ENCODE data around the gene TRMT61A.

The TRMT61A gene

DNA sequence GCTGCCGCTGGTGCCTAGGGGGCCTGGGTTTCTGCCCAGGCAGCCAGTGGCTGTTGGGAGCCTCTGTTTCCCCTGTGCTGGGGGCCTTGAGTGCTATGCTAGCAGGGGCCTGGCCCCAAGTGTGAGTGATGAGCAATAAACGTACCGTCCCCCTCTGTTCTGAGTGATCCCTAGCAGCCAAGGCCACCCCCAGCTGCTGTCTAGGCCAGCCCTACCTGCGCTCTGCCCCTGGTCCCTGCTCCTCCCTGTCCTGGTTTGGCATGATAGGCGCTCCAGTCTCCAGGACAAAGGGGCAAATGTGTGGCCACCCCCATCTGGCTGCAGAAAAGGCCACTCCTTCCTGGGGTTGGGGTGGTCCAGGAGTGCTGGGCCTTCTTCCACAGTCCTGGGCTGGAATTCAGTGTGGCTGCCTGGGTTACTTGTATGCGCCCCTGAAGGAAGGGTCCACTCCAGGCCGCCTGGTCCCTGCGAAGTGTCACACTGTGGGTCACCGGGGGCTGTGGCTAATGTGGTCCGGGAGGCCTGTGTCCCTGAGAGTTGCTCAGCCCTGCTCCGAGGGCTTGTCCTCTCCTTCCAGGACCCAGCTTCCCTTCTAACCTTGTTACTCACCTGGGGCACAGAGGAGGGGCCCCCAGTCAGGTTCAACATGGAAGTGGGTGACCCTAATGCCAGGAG, 7.0 kb downstream of the TRMT61A start:
- no peak for DNase-seq (ENCODE audit: low read depth)

- DNase-seq (ENCODE audit: low read depth), result no peak
These were observed 7.7 kb downstream of the TRMT61A start for GRCh38 chr14:103536693-103537092.

GRCh38 chr14:103537175-103537990, 8.4 kb downstream of the TRMT61A start:
- no peak for DNase-seq (ENCODE audit: low read depth)

DNA sequence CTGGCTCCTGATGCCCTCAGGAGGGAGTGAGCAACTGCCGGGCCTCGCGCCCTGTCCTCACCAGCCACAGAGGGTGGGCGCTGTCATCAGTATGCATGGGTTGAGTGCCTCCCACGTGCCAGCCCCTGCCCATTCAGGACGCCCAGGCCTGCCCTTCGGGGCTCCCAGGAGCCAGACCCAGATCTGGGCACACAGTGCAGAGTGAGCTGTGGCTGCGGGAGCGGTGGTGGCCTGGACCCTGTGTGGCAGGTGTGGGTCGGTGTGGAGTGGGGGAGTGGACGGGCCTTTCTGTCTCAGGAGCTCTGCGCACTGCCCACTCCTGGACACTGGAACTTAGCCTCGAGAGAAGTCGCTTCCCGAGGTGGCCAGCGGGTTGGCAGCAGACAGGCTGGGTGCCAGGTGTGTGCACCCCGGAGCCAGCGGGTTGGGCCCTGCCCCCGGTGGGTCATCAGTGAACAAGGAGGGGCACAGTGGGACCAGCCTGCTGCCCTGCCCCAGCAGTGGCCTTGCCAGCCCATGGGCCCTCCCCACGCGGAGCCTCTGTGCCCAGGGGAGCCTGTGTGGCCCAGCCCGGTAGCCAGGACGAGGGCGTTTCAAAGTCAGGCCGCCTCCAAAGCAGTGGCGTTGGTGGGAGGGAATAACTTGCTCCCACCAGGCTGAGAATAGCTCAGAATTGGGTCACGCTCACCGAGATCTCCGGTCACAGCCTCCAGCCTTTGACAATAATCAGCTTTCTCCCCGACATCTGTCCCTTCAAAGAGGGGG, 9.5 kb downstream of the TRMT61A start:
- DNase-seq (ENCODE audit: low read depth), result no peak

DNA sequence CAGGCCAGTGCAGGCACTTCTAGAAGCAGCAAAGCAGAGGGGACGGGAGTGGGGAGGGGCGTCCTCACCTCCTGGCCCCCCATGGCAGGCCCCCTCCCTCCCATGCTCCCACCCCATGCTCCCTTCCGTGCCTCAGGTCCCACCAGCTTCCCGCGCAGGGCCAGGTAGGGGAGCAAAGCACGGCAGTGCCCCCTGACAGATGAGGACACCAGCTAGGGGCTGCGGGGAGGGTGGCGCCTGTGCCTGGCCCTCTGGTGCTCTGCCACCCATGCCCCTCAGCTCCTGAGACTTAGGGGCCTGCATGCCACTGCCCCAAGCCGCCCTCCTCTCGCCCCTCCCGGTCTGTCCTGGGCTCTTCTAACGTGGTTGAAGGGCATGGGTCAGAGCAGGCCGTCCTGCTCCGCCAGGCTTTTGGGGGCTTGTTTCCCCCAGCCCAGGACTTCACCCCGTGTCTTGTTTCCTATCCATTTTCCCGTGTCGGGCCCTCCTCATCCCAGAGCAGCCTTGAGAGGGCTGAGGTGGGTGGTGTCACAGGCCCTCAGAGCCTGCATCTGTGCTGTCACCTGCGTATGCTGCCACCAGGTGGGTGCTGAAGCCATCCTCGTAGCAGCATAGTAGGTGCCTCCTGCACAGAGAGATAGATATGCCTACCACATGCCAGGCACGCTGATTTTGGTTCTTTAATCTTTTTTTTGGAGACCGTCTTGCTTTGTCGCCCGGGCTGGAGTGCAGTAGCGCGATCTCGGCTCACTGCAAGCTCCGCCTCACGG, 10.2 kb downstream of the TRMT61A start:
- DNase-seq (ENCODE audit: low read depth), result no peak

DNA sequence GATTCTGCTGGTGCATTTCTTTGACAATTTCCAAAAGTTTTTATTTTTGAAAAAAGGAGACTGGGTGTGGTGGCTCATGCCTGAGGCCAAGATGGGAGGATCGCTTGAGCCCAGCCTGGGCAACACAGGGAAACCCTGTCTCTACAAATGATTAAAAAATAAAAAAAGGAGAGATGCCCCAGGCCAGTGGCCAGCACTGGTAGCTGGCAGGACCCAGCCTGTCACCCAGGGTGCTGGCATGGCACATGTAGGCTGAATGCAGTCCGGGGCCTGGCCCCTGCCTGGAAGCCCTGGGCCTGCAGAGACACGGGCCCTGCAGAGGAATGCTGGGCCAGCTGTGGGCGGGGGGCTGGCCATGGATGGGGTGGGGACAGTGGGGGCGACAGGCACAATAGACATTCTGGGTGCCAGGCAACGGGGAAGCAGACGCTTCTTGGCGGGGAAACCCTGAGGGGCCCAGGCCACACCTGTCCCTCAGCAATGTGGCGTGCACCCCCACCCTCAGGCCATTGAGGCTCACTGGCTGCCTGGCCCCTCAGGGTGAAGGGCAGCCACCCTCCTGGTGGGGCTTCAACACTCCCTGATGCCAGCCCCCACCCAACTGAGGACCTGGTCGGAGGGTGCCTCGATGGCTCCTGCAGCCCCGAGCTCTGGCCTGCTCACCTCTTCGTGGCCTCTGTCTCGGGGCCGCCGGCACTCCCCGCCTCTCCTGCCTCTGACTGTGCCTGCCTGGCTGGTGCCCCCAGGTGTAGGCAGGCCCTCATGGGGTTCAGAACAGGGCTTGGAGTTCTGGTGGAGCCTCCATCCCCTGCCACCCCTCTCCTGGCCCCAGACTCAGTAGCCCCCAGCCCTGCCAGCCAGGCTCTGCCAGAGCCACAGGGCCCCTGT, 12.1 kb downstream of the TRMT61A start:
- DNase-seq (ENCODE audit: low read depth), result no peak

- no peak for DNase-seq (ENCODE audit: low read depth)
These were observed 13.0 kb downstream of the TRMT61A start for GRCh38 chr14:103541709-103542604.

DNA sequence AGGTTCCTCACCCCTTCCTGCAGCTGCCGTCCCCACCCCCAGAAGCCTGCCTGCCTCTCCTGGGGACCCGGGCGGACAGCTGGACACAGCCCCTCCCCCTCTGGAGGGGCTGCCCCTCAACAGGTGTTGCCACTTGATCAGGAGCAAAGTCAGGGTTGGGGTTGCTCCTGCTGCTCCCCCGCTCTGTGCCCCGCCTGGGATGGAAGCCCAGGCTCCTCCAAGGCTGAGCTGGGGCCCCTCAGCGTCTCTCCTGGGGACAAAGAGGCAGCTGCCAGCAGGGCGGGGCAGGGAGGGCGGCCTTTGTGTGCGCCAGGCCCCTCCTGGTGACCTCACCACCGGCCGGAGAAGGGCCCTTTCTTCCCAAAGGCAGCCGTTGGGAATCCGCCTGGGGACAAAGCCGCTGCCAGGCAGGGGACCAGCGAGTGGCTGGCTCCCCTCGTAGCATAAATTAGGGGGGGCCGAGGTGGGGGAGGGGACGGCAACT, 13.7 kb downstream of the TRMT61A start:
- DNase-seq (ENCODE audit: low read depth), result no peak

GRCh38 chr14:103543140-103543539, 14.1 kb downstream of the TRMT61A start:
- no peak for DNase-seq (ENCODE audit: low read depth)

DNA sequence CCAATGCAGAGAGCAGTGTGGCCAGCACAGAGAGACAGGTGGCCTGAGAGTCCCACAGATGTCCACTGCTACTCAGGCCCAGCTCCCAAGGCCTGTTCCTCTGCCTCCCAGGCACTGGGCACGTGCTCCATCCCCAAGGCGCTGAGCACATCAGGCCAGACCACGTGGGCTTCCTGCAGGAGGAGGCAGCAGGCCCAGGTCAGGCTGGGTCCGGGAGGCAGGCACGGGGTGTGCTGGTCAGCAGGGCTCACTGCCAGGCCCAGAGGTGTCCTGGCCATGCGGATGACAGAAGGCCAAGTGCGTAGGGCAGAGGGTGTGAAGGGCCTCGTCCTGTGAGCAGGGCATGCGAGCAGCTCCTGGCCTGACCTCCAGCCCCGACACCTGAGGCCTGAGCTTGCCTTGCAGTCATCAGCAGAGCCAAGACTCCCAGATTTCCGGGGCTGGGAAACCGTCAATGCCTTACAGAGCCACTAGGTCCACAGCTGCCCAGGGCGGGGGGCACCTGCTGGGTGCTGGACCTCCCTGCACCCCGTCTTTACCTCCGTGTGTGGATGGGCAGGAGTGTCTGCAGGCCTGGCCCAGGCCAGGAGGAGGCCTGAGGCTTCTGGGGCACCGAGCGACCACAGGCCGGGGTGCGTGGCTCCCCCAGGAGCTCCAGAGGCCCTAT, 14.9 kb downstream of the TRMT61A start:
- DNase-seq (ENCODE audit: low read depth), result no peak

DNA sequence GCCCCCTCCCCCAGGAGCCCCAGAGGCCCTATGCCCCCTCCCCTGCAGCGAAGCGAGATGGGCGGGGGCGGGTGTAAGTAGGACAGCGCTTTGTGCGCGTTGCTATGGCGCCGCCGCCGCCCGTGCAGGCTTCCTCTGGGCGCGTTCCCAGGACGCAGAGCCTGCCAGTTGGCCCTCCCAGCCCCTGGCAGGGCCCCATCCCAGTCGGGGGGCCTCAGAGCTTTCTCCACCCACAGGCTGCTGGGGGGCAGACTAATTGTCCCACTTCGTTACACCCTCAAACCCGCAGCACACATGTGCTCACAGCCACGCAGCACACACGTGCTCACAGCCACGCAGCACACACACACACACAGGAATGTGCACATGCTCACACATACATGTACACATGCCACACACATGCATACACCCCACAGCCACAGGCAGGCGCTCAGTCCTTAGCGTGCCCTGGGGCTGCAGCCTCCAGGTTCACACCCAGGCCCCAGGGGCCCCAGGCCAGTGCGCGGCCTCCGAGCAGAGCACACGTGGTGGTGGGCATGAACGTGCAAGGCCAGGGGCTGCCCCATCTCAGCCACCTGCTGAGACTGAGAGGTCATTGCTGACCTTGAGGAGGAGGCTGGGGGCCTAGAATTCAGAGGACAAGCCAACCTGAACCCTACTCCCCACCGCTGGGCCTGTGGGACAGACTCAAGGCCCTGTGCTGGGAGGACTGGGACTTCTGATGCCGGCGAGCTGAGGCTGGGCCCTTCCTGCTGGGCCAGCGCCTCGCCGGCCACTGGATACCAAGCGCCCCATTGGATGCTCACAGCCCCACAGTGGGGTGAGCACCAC, 15.6 kb downstream of the TRMT61A start:
- no peak for DNase-seq (ENCODE audit: low read depth)

- DNase-seq (ENCODE audit: low read depth), result no peak
These were observed 16.4 kb downstream of the TRMT61A start for GRCh38 chr14:103545219-103545914.

DNA sequence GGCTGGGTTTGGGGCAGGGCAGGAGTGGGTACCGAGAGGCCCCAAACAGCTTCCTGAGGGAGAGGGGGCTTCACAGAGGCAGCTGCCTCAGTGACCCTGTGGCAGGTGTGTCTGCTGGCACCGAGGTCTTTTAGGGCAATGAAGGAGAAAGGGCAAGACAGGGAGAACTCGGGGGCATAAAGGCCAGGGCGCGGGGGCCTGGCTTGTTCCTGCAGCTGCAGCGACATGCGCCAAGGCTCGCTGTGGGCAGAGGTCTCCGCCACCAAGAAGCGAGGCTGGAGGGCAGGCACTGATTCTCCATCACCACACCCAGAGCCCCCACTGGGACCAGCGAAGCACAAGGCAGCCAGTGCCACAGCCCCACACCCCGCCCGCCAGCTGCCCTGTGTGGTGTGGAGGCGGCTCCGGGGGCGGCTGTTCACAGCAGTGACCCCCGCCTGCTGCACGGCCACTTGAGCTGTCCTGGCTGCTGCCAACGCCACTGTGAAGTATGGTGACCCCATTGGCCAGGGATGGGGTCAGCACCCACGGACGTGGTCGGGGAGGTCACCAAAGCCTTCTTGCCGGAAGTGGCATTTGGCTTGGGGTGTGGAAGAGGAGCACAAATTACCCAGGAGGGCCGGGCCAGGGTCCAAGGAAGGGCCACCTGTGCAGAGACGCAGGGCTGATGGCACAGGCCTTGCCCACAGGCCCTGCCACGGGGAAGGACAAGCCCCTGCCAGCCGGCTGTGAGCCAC, 17.1 kb downstream of the TRMT61A start:
- no peak for DNase-seq (ENCODE audit: low read depth)

GRCh38 chr14:103546652-103547454, 17.9 kb downstream of the TRMT61A start:
- no peak for DNase-seq (ENCODE audit: low read depth)

- DNase-seq (ENCODE audit: low read depth), result no peak
These were observed 18.5 kb downstream of the TRMT61A start for GRCh38 chr14:103547455-103547940.

DNA sequence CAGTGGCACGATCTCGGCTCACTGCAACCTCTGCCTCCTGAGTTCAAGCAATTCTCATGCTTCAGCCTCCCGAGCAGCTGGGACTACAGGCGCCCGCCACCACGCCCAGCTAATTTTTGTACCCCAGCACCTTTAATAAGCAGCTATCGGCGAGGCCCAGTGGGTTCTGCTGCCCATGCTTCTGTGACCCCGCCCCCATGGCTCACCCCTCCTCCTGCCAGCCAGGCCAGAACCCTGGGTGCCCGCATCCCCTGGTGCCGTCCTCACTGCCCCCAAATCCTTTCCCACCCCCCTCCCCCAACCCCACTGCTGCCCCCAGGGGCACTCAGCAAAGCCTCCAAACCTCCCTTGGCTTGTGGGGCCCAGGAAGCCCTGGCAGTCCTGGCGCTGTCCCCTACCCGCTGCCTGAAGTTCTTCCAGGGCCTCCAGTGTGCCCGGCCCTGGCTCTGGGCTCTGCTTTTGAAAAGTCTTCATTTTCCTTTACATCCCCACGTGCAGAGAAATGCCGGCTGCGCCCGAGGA, 19.0 kb downstream of the TRMT61A start:
- no peak for DNase-seq (ENCODE audit: low read depth)

All from HS-5 (cell line).